H9 (cell line): ENCODE data around the gene FADD. TPM values are rescaled to one million over a fixed set of nuclear protein-coding genes. Genes with fewer than 3 reads are reported as not detected.

Source experiments
- DNase-seq: peaks from one replicate; pipeline ENCODE4 v3.0.0-alpha.2; 2017
- H2AFZ ChIP-seq: one replicate; pipeline ENCODE4 v1.6.1; 2013; ENCODE audit warnings: mild to moderate bottlenecking, low read length, control low read depth, moderate library complexity
- H2AK5ac ChIP-seq: 2 replicates; pipeline ENCODE4 v1.6.1; 2013; ENCODE audit warnings: low read length, control low read depth, mixed read lengths; ENCODE audit not compliant: insufficient read length
- H2BK120ac ChIP-seq: one replicate; pipeline ENCODE4 v1.6.1; 2013; ENCODE audit warnings: low read depth, mild to moderate bottlenecking, low read length, control low read depth, inconsistent platforms; ENCODE audit not compliant: poor library complexity, severe bottlenecking
- H2BK12ac ChIP-seq: 2 replicates; pipeline ENCODE4 v1.6.1; 2013; ENCODE audit warnings: low read length, control low read depth, mixed read lengths, low read depth; ENCODE audit not compliant: insufficient read length
- H2BK15ac ChIP-seq: 2 replicates; pipeline ENCODE4 v1.6.1; 2013; ENCODE audit warnings: low read depth, low read length, control low read depth
- H2BK20ac ChIP-seq: one replicate; pipeline ENCODE4 v1.6.1; 2013; ENCODE audit warnings: low read depth, mild to moderate bottlenecking, low read length, control low read depth, inconsistent platforms; ENCODE audit not compliant: poor library complexity, severe bottlenecking
- H2BK5ac ChIP-seq: 2 replicates; pipeline ENCODE4 v1.6.1; 2013; ENCODE audit warnings: low read length, control low read depth, mixed read lengths; ENCODE audit not compliant: insufficient read length
- H3K14ac ChIP-seq: 2 replicates; pipeline ENCODE4 v1.6.1; 2013; ENCODE audit warnings: low read length, control low read depth; ENCODE audit not compliant: insufficient read depth
- H3K18ac ChIP-seq: 2 replicates; pipeline ENCODE4 v1.6.1; 2013; ENCODE audit warnings: low read depth, mild to moderate bottlenecking, mixed read lengths, low read length, control low read depth; ENCODE audit not compliant: insufficient read length
- H3K23ac ChIP-seq: 2 replicates; pipeline ENCODE4 v1.6.1; 2013; ENCODE audit warnings: low read length, control low read depth, mixed read lengths, low read depth; ENCODE audit not compliant: insufficient read length
- H3K23me2 ChIP-seq: 2 replicates; pipeline ENCODE4 v1.6.1; 2013; ENCODE audit warnings: low read depth, mild to moderate bottlenecking, mixed read lengths, low read length, control low read depth; ENCODE audit not compliant: insufficient read length, poor library complexity, severe bottlenecking
- H3K27ac ChIP-seq: 2 replicates; pipeline ENCODE4 v1.5.1; 2013; ENCODE audit warnings: low read length, control low read depth, mixed read lengths, low read depth; ENCODE audit not compliant: insufficient read length
- H3K27me3 ChIP-seq: 2 replicates; pipeline ENCODE4 v1.6.1; 2013; ENCODE audit warnings: low read length, control low read depth, inconsistent platforms; ENCODE audit not compliant: insufficient read depth
- H3K4ac ChIP-seq: 2 replicates; pipeline ENCODE4 v1.6.1; 2013; ENCODE audit warnings: low read depth, mild to moderate bottlenecking, control low read depth, inconsistent platforms, low read length, moderate library complexity
- H3K4me1 ChIP-seq: 2 replicates; pipeline ENCODE4 v1.6.1; 2013; ENCODE audit warnings: low read length, control low read depth, inconsistent platforms; ENCODE audit not compliant: insufficient read depth
- H3K4me2 ChIP-seq: 2 replicates; pipeline ENCODE4 v1.6.1; 2013; ENCODE audit warnings: low read length, control low read depth, mixed read lengths; ENCODE audit not compliant: insufficient read length, insufficient read depth
- H3K56ac ChIP-seq: 2 replicates; pipeline ENCODE4 v1.6.1; 2013; ENCODE audit warnings: low read depth, mild to moderate bottlenecking, mixed read lengths, low read length, control low read depth; ENCODE audit not compliant: insufficient read length
- H3K79me1 ChIP-seq: 2 replicates; pipeline ENCODE4 v1.6.1; 2013; ENCODE audit warnings: low read depth, mild to moderate bottlenecking, moderate library complexity, low read length, control low read depth, inconsistent platforms; ENCODE audit not compliant: insufficient read depth, poor library complexity, severe bottlenecking
- H3K79me2 ChIP-seq: 2 replicates; pipeline ENCODE4 v1.6.1; 2013; ENCODE audit warnings: low read length, control low read depth, inconsistent platforms; ENCODE audit not compliant: insufficient read depth
- H3K9ac ChIP-seq: 2 replicates; pipeline ENCODE4 v1.6.1; 2013; ENCODE audit warnings: low read length, control low read depth, mixed read lengths; ENCODE audit not compliant: insufficient read length; ENCODE audit errors: extremely low read depth
- H3K9me3 ChIP-seq: one replicate; pipeline ENCODE4 v1.6.1; 2013; ENCODE audit warnings: low read depth, low read length, inconsistent platforms; ENCODE audit not compliant: control insufficient read depth
- H3T11ph ChIP-seq: one replicate; pipeline ENCODE4 v1.6.1; 2013; ENCODE audit warnings: mild to moderate bottlenecking, low read length, control low read depth, inconsistent platforms
- H4K20me1 ChIP-seq: one replicate; pipeline ENCODE4 v1.6.1; 2013; ENCODE audit not compliant: control insufficient read depth, insufficient read length, insufficient read depth
- H4K5ac ChIP-seq: 2 replicates; pipeline ENCODE4 v1.6.1; 2013; ENCODE audit warnings: low read depth, mild to moderate bottlenecking, mixed read lengths, low read length, control low read depth; ENCODE audit not compliant: insufficient read length
- H4K8ac ChIP-seq: replicated peaks from 2 replicates; pipeline ENCODE4 v1.6.1; 2013; ENCODE audit warnings: low read length, control low read depth, mixed read lengths, low read depth; ENCODE audit not compliant: insufficient read length
- H4K91ac ChIP-seq: 2 replicates; pipeline ENCODE4 v1.6.1; 2013; ENCODE audit warnings: low read depth, mild to moderate bottlenecking, moderate library complexity, mixed read lengths, low read length, control low read depth; ENCODE audit not compliant: insufficient read length
- H3K27ac Mint-ChIP-seq, 3 experiments: 2 replicates in 2 of 3; 3 replicates in 1 of 3; pipeline ENCODE4 v1.8.0; 2020 to 2021; ENCODE audit warnings: mixed read lengths in 3 of 3, mild to moderate bottlenecking in 1 of 3, moderate library complexity in 1 of 3
- H3K27me3 Mint-ChIP-seq: 2 replicates; pipeline ENCODE4 v1.8.0; 2021; ENCODE audit warnings: low read depth, mild to moderate bottlenecking, moderate library complexity, mixed read lengths
- H3K36me3 Mint-ChIP-seq, 3 experiments: 2 replicates in 2 of 3; 3 replicates in 1 of 3; pipeline ENCODE4 v1.8.0; 2020 to 2021; ENCODE audit warnings: low read depth in 3 of 3, mixed read lengths in 3 of 3; ENCODE audit not compliant: insufficient read depth in 1 of 3
- H3K4me1 Mint-ChIP-seq, 2 experiments: 2 replicates each; pipeline ENCODE4 v1.8.0; 2020; ENCODE audit warnings: mixed read lengths in 2 of 2
- H3K4me3 Mint-ChIP-seq, 2 experiments: 2 replicates in 1 of 2; 3 replicates in 1 of 2; pipeline ENCODE4 v1.8.0; 2020 to 2021; ENCODE audit warnings: mild to moderate bottlenecking in 2 of 2, mixed read lengths in 2 of 2, moderate library complexity in 1 of 2
- H3K9me3 Mint-ChIP-seq, 2 experiments: 2 replicates in 1 of 2; 3 replicates in 1 of 2; pipeline ENCODE4 v1.8.0; 2020; ENCODE audit warnings: mild to moderate bottlenecking in 2 of 2, mixed read lengths in 2 of 2, moderate library complexity in 1 of 2
- WGBS: extraction: QIAGEN DNeasy Blood & Tissue Kit; methylation state at CpG from one replicate; pipeline ENCODE4 v1.1.7; 2013; ENCODE audit warnings: missing lambda C conversion rate, low lambda C conversion rate, mixed read lengths; ENCODE audit not compliant: insufficient read length; ENCODE audit errors: extremely low coverage; 5-methylcytosine and 5-hydroxymethylcytosine counted together
- total RNA-seq: library from RNA; stranded (reverse); gene quantifications from 2 replicates; pipeline ENCODE4 v1.2.1, GENCODE V29; 2021
- TF ChIP-seq, protein P1 (sequence below): fragments of 200-600 bp; sonication (generic); conservative IDR thresholded peaks from 3 replicates; pipeline ENCODE4 v1.8.0; 2021; ENCODE audit warnings: antibody characterized with exemption, mild to moderate bottlenecking

The FADD gene
- total RNA-seq, 1 experiment from 2014 or later: 51.1 TPM

GRCh38 chr11:70204466-70204799, 1.3 kb downstream of the FADD start:
- Histone ChIP-seq H3K79me2 (peaks cover 17% of the 10 kb centered on the region), H3K23ac (no peak overlapping the region), H3K27me3 (no peaks in the 10 kb centered on the region), H2BK15ac (no peak overlapping the region), H3K4me2 (peak overlapping the region; percentile 99), H2AFZ (no peak overlapping the region), H3K23me2 (peaks cover 14% of the 10 kb centered on the region), H3K9me3 (no peaks in the 10 kb centered on the region), H4K8ac (no peak overlapping the region), H3K18ac (no peak overlapping the region), H2BK120ac (no peak overlapping the region), H3K4me1 (no peaks in the 10 kb centered on the region), H3K79me1 (peaks cover 9% of the 10 kb centered on the region), H4K5ac (no peak overlapping the region), H3K4ac (no peak overlapping the region), H2BK20ac (no peak overlapping the region), H3K27ac (no peak overlapping the region), H3K9ac (peak overlapping the region; percentile 81), H2AK5ac (no peak overlapping the region), H3K56ac (no peak overlapping the region), H3K14ac (no peak overlapping the region), H4K20me1 (peaks cover 3% of the 10 kb centered on the region), H2BK12ac (no peak overlapping the region), H3T11ph (no peak overlapping the region), H4K91ac (no peak overlapping the region), H2BK5ac (no peak overlapping the region)
- no peaks in the 10 kb centered on the region for H3K27me3 Mint-ChIP-seq
- peaks cover 27 to 50% (median 43%) of the 10 kb centered on the region in 3 experiments for H3K36me3 Mint-ChIP-seq
- WGBS: no CpG with 5 or more reads among the region's 4 CpGs
- DNase-seq: no peak
- peaks cover 0 to 5% of the 10 kb centered on the region in 2 experiments; a peak in 3 of 5 replicates for H3K9me3 Mint-ChIP-seq
- TF ChIP-seq, protein P1, sequence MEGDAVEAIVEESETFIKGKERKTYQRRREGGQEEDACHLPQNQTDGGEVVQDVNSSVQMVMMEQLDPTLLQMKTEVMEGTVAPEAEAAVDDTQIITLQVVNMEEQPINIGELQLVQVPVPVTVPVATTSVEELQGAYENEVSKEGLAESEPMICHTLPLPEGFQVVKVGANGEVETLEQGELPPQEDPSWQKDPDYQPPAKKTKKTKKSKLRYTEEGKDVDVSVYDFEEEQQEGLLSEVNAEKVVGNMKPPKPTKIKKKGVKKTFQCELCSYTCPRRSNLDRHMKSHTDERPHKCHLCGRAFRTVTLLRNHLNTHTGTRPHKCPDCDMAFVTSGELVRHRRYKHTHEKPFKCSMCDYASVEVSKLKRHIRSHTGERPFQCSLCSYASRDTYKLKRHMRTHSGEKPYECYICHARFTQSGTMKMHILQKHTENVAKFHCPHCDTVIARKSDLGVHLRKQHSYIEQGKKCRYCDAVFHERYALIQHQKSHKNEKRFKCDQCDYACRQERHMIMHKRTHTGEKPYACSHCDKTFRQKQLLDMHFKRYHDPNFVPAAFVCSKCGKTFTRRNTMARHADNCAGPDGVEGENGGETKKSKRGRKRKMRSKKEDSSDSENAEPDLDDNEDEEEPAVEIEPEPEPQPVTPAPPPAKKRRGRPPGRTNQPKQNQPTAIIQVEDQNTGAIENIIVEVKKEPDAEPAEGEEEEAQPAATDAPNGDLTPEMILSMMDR: no peak
- peaks cover 36% of the 10 kb centered on the region in 2 experiments for H3K4me1 Mint-ChIP-seq
- H3K4me3 Mint-ChIP-seq: peak overlapping the region; percentile 87 to 92
- H3K27ac Mint-ChIP-seq: peak overlapping the region in 2 of 3 experiments; percentile 94 to 95; a peak in 5 of 7 replicates
